RKO (cell line): ENCODE measurements around the gene BTRC.

Experiments
- DNase-seq: peaks from one replicate; pipeline ENCODE4 v3.0.0-alpha.2; 2016; ENCODE audit warnings: low spot score

Gene BTRC

DNA sequence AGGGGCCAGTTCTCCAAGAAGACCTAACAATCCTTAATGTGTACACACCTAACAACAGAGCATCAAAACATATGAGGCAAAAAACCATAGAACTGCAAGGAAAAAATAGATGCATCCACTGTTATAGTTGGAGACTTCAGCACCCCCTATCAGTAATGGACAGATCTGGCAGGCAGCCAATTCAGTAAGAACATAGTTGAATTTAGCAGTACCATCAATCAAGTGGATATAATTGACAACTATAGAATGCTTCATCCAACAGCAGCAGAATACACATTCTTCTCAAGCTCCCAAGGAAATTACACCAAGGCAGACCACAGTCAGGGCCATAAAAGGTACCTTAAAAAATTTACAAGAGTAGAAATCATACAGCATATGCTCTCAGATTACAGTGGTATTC, 191.9 kb downstream of the BTRC start:
- peak; percentile 15 for DNase-seq

DNA sequence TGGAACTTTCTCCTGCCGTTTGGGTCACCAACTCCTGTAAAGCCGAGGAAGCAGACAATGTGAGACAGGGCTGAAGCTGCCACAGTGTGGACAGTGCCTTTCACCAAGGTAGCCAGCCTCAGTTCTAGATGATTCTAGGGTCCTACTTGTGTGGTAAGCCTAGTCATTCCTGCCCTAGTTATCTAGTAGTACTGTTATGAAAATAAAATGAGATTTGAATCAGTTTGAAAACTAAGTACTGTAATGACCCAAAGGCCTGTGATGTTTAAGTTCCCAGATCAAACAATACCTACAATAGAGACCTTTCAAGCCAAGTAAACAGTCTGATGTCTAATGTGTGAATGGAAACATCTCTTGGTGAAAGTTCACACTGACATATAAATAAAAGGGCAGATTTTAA, 197.0 kb downstream of the BTRC start:
- no peak for DNase-seq

DNA sequence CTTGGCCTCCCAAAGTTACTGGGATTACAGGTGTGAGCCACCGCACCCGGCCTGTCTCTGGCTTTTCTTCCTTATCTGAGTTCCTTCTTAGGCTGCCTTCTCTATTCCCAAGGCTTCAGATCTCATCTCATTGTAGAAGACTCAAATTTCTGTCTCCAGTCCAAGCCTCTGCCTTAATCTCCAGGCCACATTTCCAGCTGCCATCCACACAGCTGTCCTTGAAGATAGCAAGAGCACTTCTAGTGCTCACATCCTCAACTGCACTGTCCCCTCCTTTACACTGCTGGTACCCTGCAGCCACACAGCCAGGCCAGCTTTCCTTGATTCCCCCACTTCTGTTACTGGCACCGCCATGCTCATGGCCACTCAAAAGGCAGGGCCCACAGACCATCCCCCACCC, 198.5 kb downstream of the BTRC start:
- DNase-seq: no peak

DNA sequence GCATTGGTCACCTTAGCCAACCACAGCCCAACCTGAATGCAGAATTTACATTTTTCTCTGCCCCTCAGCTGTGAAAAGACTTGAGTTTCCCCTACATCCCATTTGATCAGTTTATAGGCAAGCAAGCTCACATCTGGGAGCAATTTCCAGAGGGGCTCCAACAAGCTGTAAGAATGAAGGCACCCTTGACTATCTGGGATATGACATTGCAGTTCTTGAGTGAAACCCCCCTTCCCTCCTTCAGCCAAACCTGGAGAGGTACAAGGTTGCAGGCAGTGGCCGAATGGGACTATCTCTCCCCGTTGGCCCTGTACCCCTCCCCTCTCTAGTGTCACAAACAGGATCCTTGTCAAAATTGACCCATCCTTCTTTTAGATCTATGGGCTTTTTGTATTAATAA, 203.6 kb downstream of the BTRC start:
- no peak for DNase-seq

DNA sequence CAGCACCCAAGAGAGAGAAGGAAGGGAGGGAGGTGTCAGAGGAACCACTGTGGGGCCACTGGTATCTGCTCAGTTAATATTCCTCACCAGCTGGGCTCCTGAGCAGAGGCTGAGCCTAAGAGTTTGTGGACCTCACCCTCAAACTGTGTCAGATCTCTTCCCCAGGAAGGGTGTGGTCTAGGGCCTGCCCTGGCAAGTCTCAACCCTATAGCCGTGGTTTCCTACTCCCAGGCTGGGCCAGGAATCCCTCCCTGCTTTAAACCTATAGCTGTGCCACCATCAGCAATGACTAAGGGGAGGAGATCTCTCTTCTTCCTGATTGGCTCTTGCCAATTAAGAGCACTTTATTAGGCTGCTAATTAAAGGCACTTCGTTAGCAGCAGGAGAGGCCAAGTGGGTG, 204.2 kb downstream of the BTRC start:
- no peak for DNase-seq

DNA sequence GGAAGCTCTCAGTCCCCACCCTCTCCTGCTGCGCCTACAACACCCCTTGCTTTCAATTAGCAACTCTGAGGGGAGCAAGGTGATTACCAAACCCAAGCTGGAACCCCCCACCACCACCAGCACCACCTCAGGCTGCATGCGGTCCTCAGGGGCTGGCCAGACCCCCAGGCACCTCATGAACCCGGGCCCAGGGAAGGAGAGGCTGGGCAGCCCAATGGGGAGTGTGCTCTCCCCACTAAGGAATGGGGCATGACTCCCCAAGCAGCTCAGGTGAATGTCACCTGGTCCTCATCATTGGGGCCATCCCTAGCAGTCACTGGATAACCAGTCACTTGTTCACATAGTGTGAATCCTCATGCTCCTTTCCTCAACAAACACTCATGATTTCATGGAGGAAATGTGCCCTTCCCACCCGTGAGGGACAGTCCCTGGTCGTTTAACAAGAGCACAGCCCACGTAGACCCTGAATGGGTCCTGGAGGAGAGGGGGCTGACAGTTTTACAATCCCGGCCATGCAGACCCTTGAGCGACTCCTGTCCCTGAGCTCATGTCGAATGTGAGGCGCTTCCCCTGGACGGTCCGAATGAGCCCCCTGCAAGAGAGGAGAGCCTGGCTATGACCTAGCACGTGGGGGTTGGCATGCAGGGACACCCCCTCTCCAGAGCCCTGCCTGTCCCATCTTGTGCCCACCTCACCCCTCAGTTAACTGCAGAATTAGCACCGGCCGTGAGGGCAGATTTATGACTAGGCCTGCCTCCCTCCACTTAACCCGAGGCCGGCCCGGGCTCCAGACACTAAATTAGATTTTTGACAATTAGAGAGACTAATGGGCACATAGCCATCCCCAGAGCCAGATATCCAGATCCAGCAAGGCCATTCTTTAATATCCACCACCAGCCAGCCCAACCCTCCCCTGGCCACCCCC, 205.0 kb downstream of the BTRC start:
- DNase-seq: no peak

DNA sequence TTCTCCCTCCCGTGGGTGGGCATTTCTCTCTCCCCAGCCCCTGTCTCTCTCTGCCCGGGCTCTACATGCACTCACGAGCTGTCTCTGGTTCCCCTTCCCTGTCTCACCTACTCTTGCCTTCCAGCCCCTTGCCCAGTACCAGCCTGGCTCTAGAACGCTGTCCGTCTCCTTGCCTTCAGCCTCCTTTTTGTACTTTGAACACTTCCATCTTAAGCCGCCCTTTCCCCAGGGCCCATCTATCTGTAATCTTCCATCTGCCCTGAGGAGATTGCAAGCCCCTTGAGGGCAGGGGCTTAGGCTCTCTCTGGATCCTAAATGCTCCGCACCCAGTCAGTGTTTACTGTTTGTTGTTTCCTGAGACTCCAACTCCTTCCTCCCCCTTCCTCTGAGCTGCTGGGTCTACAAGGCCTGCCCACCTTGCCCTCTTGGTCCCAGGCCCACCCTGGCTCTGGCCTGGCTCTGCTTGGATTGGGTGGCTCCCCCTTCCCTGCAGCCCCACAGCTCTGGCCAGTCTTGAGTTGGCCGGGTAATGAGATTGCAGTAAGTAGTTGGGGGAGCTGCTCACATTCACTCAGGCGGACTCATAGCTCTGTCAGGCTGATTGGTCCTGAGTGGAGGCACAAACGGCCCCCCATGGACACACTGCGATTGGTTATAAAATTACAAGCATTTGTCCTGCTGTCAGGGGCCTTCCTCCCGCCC, 205.8 kb downstream of the BTRC start:
- no peak for DNase-seq

DNA sequence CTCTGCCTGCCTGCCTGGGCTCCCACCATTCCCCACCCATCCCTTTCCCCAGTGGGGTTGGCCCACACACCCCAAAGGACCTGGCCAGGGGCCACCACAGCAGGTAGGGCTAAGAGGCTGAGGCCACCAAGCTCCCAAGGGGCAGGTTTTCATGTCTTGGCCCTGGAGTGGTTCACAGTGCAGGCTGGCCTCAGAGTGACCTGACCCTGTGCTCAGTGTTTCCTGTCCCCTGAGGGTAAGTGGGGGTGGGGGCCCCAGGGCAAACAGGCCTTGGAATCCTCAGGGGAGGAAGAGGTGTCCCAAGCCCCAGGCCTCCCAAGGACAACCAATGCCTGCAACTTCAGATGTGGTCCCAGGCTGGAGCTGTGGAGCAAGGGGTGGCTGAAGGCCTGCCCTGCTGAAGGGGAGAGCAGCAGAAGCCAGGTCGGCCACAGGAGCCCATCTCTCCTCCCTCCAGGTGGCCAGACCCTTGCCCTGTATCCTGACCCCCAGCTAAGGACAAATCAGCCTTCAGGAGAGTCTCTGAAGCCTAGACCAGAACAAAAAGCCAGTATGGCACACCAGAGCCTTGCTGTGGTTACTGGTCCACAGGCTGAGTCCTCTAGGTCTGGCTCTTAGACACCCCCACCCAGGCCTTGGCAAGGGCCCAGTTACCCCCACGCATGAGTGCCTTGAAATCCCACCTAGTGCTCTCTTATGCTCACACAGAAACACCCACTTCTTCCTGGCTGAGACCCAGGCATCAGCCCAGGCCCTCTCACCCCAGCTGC, 206.5 kb downstream of the BTRC start:
- no peak for DNase-seq

DNA sequence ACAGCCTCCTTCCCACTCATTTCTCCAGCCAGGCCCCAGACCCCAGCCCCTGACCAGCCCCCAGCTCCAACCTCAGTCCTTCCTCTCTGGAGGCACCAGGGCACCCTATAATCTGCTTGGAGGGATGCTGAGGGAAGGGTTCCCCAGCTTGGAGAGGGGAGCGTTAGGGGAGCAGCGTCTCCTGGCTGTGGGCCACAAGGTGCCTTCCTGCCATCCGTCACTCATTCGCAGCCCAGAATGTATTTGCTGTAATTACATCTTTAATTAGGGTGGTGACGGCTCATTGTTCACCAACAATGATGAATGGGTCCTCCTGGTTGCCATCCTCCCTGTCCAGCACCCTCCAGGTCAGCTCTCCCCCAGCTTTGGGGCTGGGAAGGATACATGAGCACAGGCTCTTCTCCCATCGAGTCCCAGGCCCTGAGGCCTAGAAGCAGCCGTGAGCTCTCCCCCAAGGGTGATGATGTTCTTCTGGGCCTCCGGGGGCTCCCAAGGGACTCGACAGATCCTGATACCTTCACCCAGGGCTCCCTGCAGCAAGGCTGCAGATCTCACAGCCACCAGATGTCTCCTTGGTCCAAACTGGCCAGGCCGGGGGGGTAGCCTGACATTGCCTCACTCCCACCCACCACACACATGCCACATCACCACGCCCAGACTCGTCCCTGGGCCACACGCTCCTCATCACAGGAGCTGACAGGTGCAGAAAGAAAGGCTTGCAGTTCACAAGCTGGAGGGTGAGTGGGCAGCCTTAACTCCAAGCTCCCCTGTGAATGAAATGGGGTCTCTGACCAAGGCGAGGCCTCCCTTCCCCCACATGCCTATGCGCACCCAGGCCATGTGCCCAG, 207.3 kb downstream of the BTRC start:
- DNase-seq: no peak

DNA sequence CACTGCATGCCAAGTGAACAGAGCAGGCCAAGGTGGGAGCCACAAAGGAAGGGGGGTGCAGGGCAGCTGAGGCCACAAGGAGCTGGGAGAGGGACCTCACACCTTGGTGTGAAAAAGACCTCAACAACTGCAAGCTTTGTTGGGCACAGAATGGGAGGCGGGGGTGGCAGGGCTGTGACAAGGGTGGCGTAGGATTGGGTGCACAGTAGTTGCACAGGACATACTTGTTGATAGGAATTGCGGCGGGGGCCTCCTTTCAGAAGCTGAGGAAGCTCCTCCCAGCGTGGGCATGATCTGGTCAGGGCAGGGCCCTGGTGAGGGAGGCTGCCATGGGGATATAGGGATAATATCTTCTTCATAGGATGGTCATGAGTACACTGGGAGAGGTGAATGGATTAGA, 208.3 kb downstream of the BTRC start:
- DNase-seq: no peak

DNA sequence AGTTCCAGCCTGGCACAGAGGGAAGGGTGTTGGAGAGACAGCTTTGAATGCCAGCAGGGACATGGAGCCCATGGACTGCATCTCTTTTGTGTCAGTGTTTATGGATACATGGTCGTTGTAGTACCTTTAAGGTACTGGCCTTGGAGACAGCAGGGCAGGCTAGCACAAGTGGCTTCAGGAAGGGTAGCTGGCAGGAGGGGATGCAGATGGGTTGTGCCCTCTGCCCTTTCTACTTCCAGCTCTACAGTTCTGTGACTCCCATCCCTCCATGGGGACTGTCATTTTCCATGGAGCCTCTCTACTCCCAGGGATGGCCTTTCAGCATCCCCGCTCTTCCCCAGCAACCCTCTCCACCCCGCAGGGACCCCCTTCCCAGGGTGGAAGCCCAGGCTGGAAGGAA, 209.0 kb downstream of the BTRC start:
- no peak for DNase-seq

DNA sequence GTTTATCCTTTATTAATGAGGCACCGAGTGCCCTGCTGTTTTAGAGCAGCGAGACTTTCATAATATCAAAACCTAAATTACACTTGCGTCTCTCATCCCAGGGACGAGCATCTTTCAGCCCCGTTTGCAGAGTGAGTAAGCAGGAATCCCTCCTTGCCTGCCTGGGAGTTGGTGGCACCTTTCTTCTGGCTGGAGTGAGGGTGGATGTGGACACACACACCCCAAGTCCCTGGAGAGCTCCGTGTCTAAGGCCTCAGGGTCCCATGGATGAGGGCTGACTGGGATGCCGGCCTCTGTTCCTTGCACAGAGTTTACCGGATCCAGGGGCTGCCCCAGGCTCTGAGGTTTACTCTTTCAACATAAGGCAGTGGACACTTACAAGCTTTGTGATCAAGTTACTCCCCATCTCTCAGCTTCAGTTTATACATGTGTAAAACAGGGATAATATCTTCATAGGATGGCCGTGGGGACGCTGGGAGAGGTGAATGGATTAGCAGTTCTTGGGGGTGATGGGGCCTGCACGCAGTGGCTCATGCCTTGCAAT, 209.6 kb downstream of the BTRC start:
- DNase-seq: no peak

DNA sequence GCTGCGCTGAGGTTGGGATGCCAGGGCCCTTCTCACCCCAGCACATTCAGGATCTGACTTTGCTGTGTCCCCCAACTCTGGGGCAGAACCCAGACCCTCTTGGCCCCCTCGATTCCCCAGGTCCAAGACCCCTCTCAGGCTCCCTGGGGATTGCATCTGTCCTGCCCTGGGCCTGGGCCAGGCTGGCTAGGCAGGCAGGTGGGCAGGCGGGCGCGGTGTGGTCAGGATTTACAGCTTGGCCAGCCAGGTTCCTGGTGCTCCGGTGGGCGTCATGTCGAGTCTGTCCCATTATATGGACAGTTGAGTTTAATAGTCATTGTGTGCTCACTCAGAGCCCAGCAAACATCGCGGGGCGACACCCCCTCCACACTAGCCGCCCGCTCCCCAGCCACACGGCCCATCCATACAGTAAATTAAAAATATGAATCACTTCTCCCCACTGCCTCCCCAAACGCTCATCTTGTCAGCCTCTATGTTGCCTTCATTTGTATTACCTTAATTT, 210.6 kb downstream of the BTRC start:
- no peak for DNase-seq

DNA sequence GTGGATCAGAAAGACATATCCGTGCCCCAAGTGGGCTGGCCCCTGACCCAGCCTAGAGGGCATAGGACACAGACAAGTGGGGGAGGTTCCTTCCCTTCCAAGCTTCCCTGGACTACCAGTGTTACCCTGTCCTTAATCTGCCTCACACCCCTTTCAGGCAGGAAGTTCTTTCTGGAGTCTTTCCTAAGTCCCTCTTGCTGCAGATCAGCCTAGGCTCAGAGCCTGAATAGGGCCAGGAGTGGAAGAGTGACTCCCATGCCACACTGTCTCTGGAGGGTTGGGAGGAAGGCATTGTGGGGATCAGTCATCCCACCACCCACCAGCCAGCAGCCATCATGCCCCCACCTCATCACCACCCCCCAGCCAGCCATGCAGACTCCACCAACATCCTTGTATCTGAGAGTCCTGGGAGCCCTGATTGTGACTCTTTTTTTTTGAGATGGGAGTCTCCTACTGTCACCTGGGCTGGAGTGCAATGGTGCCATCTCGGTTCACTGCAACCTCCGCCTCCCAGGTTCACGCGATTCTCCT, 211.5 kb downstream of the BTRC start:
- DNase-seq: no peak

DNA sequence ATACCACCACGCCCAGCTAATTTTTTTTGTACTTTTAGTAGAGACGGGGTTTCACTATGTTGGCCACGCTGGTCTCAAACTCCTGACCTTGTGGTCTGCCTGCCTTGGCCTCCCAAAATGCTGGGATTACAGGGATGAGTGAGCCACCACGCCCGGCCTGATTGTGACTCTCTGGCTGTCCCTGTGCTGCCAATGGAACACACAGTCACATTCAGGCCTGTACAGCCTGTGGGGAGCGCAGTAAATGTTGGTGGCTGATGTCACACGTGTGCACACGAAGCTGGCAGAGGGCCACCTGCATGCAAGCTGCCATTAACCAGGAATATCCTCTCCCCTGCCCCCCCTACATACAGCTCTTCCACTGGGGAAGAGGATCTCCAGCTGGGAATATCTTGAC, 212.0 kb downstream of the BTRC start:
- DNase-seq: no peak

DNA sequence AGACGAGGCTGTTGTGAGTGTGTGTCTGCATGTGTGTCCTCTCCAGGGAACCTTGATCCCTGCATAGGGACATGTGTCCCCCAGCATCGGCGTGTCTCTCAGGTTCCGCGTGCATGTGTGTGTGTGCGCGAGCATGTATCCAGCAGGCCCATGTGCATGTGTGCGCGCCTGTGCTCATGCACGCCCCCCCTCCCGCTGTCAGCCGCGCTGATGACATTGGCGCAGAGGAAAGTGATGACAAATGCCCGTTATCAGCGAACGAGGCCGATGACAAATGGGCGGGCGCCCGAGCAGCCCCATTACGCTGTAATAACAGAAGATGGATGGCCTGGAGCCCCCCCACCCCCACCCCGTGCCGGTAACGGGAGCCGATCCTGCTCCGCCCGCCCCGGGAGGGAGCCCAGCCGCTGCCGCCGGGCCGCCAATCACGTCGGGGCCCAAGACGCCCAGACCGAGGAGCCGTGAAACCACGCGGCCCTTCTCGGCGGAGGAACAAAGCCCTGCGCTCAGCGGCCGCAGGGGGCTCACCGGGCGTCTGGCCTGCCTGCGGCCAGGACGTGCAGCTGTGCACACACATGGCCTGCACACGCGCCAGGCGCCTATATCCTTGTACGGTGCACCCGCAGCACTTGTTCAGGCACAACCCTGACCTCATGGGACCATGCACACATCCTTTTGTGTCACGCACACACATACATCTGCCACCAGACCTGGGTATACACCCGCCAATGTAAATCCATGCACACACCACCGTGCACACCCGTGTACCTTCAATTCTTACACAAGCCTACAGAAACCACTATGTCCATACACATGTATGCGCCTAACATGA, 212.6 kb downstream of the BTRC start:
- no peak for DNase-seq

DNA sequence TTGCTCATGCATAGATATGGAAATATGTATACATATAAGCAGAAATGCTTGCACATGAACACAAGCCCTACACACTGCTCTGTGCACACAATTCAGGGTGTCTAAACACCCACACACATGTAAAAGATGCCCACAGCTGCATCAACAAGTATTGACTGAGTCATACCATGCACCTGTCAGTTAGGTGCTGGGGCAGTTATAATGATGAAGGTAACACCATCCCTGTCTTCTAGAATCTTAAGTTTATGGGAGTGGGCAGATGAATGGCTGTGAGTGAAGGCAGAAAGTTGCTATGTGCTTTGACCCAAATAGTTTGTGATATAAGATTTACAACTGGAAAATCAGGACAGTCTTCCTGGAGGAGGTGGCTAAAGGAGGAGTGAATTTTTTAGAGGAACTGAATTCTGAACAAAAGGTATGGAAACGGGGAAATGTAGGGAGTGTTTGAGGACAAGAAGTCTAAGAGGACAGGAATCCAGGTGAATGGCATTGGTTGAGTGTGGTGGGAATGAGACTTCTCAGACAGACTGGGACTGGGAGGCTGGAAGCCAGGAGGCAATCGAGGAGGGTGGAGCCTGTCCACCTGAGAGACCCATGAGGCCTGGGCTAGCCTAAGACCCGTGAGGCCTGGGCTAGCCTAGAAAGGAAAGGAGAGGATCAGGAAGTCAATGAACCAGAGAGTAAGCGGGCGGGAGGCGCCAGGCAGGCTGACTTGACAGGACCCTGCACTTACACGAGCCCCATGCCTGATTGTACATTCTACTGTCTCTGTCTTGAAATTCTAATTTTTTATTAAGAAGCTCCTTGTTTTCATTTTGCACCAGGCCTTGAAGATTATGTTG, 213.4 kb downstream of the BTRC start:
- DNase-seq: no peak

DNA sequence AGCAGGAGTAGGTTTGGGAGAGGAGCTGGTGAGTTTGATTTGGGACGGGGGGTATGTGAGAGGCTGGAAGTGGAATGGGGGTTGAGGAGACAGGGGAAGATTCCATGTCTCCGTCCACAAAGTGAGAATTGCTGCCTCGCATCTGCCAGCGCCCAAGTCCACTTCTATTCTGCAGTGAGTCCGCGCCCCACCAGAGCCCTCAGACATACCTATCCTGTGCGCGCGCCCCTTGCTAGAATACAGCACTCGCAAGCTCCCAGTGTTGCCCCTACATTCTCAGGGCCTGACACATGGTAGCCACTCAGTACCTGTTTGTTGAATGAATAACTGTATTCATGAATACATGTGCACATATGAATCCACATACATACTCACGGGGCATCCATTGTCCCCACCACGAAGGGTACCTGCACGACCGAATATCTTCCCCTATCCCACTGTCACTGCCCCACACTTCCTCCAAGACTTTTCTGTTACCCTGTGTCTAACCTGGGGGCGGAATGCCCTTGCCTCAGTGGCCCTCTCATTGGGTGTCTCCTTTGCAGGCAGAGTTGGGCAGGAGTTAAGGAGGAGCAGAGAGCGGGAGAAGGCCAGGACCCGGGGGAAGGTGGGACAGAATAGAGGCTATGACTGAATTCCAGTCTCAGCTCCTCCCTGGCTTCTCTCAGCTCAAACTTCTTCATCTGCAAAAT, 214.2 kb downstream of the BTRC start:
- no peak for DNase-seq

DNA sequence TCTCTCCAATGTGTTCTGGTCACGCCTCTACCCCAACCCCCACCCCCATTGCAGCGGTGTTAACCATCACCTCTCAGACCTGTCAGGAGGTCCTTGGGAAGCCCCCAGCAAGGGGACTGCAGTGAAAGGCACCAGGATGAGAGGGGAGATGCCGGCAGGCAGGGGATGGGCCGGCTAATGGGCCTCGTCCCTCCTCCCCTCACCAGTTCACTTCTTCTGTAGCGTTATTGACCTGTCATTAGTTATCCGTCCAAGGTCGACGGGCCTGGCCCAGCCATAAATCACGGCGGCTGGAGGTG, 215.3 kb downstream of the BTRC start:
- DNase-seq: no peak
